GM21576 (cell line): Measurements from ENCODE around the gene ATIC.

Experiments
- ATAC-seq: cut with Tn5 transposase; IDR thresholded peaks from one replicate; pipeline ENCODE4 v1.9.1; 2021; ENCODE audit warnings: mild to moderate bottlenecking, moderate library complexity; ENCODE audit not compliant: unreplicated experiment

The ATIC gene

DNA sequence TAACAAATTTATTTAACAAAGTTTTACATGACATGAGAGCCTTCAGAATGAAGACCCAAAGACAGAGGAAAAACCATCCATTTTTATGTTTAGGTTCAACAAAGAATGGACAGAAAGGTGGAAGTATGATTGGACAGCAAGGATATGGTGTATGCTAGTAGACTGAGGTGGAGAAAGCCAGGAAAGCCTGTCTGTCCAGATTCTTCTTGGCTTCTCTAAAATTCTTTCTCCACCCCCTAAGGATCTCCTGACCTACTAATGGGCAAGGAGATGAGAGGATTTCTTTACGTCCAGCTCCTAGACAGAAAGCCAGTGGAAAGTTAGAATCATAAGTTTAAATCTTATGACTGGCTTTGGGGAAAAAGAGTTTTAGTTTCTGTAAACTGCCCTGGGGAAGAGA, 3.0 kb downstream of the ATIC start:
- ATAC-seq: no peak

DNA sequence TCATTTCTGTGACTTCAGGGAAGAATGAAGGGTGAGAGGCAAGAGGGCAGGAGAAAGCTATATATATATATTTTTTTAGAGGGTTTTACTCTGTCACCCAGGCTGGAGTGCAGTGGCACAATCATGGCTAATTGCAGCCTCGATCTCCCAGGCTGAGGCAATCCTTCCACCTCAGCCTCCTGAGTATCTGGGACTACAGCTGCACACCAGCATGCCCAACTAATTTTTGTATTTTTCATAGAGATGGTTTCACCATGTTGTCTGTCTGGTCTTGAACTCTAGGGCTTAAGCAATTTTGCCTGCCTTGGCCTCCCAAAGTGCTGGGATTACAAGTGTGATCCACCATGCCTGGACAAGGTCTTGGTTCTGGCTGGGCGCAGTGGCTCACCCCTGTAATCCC, 3.4 kb downstream of the ATIC start:
- ATAC-seq: no peak

- ATAC-seq: no peak
Measured at GRCh38 chr2:215316336-215316735, 4.5 kb downstream of the ATIC start.

GRCh38 chr2:215319500-215319899, 7.6 kb downstream of the ATIC start:
- no peak for ATAC-seq

DNA sequence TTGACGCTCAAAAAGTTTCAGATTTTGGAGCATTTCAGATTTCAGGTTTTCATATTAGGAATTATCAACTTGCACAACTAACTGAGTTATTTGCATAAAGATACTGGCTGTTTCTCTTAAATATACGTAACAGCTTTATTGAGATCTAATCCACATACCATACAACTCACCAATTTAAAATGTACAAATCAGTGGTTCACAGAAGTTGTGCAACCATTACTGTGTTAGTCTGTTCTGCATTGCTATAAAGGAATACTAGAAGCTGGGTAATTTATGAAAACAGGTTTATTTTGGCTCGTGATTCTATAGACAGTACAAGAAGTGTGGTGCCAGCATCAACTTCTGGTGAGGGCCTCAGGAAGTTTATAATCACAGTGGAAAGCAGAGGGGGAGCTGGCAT, 8.2 kb downstream of the ATIC start:
- no peak for ATAC-seq

DNA sequence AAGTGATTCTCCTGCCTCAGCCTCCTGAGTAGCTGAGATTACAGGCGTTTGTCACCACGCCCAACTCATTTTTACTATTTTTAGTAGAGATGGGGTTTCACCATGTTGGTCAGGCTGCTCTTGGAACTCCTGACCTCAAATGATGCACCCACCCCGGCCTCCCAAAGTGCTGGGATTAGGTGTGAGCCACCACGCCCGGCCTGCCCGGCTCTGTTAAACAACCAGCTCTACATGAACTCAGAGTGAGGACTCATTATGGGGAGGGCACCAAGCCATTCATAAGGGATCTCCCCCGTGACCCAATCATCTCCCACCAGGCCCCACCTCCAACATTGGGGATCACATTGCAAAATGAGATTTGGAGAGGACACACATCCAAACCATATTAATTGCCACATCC, 8.8 kb downstream of the ATIC start:
- ATAC-seq: no peak

- no peak for ATAC-seq
Measured at GRCh38 chr2:215324811-215325210, 13.0 kb downstream of the ATIC start.

DNA sequence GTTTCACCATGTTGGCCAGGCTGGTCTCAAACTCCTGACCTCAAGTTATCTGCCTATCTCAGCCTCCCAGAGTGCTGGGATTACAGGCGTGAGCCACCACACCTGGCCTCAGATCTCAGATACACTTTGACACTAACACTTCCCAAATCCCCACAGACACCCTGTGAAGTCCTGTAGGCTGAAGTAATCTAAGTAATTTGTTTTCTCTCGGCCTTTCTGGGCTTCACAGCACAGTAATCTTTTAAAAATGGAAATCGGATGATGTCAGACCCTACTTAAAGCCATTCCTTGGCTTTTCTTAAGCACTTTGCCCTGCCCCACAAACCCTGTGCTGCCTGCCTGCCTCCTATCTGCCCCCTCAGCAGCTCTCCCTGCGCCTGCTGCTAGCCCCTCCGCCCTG, 16.2 kb downstream of the ATIC start:
- ATAC-seq: no peak

GRCh38 chr2:215332872-215333595, 21.2 kb downstream of the ATIC start:
- peak; percentile 86 for ATAC-seq

- no peak for ATAC-seq
Measured at GRCh38 chr2:215338883-215339679, 27.2 kb downstream of the ATIC start.

DNA sequence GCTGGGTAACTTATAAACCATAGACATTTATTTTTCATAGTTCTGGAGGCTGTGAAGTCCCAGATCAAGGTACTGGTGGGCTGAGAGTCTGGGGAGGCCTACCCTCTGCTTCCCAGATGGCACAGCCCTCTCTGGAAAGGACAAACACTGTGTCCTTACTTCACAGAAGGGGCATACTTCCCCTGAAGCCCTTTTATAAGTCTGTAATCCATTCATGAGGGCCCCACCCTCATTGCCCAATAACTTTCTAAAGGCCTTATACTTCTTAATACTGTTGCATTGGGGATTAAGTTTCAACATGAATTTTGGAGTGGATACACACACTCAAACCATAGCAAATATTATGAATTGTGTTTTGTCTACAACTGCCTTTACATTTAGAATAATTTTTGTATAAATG, 36.0 kb downstream of the ATIC start:
- no peak for ATAC-seq

DNA sequence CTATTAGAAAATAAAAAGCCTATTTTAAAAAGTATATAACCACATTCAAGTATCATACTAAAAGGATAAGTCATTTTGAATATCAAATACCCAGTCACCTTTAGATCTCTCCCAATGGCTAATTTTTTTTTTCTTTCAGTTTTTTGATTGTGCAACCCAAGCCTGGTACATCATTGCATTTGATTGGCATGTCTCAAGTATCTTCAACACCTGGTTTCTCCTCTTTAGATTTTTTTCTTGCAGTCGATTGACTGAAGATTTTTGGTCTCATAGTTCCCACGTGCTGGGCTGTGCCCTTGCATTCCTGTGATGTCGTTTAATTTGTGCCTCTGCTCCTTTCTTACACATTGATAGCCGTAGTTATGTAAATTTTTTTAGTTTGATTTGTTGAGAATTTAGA, 40.7 kb downstream of the ATIC start:
- ATAC-seq: no peak

DNA sequence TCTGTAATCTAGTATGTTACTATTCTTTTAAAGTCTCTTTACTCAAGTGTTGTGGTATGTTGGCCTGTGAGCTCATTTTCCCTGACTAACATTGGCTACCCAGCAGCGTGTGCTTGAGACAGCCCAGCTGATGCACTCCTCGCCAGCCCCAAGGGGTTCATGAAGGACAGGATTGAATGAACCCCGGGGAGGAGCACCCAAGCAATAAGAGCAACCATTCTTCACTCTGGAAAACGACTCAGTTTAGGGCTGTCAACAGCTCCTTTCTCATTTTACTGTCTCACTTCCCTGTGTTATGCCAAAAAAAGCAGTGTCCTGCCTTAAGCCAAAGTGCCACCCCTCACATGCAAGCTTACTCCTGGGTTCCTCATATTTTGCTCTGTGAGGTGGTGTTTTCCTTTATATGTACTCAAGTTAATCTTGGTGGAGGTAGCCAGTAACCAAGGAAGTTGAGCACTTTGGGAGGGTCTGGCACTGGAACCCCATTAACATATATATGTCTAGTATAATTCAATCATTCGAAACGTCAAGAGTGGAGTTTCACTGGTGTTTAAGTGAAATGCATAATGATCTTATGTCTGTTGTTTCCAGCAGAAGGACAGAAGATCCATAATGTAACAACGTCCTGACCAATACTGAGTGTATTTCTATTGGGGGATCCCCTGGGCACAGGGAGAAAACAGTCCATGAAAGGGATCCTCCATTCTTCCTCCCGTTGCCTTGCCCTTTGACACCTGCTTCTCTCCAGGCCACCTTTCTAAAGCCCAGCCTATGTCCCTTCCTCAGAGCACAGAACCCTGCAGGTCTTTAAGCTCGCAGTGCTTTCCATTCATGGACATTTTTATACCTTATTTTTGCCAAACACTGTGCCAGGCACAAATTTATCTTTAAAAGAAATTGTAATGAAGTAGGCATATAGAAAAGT, 43.2 kb downstream of the ATIC start:
- ATAC-seq: no peak

DNA sequence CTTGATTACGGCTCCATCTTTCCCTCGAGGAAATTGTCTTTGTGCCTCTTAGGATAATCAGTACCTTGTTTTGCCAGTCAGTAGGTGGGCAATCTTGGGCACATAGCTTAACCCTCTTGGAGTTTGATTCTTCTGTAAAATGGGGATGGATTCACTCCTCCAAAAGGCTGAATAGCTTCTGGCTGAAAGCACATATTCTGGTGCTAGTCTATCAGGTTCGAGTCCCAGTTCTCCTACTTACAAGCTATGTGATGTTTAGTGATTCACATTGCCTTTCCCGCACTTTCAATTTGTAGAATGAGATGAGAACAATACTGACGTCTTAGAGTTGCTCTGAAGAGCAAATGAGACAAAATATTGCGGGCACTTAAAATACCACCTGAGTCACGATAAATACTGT, 43.9 kb downstream of the ATIC start:
- ATAC-seq: no peak

DNA sequence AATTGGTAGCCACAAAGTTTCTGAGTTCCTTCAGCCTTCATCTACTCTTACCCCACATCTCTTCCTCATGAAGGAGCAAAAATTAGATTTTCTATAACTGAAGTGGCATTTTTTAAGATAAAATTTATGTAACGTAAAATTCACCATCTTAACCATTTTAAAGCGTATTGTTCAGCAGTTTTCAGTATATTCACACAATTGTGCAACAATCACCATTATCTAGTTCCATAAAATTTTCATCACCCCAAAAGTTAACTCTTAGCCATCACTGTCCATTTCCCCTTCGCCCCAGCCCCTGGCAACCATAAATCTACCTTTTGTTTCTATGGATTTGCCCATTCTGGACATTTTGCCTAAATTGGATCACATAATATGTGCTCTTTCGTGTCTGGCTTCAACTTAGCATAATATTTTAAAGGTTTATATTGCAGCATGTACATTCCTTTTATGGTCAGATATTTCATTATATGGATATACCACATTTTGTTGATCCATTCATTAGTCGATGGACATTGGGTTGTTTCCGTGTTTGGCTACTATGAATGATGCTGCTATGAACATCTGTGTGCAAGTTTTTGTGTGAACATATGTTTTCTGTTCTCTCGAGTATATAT, 44.6 kb downstream of the ATIC start:
- ATAC-seq: no peak

GRCh38 chr2:215356948-215357461, 45.1 kb downstream of the ATIC start:
- ATAC-seq: no peak

DNA sequence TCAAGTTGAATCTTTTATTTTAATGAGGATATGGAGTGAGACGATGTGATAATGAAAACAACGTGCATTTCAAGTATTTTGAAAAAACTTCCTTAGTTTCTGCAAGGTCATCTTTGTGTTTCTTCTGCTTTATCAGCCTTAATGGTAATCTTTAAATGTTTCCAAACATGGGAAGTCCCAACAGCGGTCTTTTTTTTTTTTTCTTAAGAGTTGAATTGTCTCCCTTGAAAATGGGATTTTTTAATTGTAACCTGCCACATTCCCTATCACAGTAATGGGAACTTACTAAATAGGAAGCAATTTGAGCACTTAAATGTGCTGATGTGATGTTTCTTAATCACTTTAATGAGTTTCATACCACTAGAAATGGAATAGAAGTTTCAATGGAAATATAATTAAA, 45.8 kb downstream of the ATIC start:
- no peak for ATAC-seq

DNA sequence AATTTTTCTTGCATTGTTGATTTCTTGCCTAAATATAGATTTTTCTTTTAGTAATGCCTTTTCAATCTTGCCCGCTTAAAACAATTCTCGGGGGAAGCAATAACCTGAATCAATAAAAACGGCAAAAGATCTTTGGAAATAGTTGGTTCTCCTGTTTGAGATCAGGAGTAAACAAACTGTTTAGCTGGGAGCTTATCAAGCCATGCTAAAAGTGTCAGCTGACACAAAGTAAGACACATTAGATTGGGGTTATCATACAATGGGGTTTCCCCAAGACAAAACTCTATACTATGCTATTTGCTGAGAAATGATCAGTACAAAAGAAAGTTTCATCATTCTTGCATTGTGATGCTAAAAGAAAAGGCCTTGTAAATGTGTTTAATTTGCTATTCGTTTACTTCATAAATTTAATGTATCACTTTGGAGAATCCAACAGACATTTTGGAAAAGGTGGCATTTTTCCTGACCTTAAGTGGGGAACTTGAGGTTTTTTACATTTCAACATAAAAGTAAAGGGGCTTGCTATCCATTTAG, 46.5 kb downstream of the ATIC start:
- no peak for ATAC-seq

- ATAC-seq: no peak
Measured at GRCh38 chr2:215358891-215359575, 47.2 kb downstream of the ATIC start.

GRCh38 chr2:215359576-215359922, 47.7 kb downstream of the ATIC start:
- no peak for ATAC-seq
